ENCODE measurements around the gene SCLT1. TPM values are rescaled to one million over a fixed set of nuclear protein-coding genes. Genes with fewer than 3 reads are reported as not detected.

Gene SCLT1
- total and polyA plus RNA-seq, 2 of the 8 experiments (the other 6 are each of a cell fraction or from before 2014, with no cell fraction given), result 4.8 to 13.1 TPM

DNA sequence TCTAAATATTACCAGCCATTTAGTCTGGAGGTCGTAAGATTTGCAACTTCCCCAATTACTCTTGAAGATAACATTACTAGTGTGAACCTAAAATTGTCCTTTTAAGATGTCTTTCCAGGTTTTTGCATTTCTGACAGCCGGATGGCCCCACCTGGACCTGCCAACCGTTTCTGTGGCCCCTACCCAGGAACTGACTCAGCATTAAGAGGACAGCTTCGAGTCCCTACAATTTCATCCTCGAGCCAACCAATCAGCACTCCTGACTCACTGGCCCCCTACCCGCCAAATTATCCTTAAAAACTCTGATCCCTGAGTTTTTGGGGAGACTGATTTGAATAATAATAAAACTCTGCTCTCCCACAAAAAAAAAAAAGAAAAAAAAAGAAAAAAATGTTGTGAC lies 112.0 kb downstream of the SCLT1 start (continued):
- no peak for TF ChIP-seq RAD21 (IDR thresholded peaks at IDR 0.05 in 1 of 2, conservative IDR thresholded peaks at IDR 0.05 in 1 of 2; ENCODE audit: low read depth in 2 of 2, low read length in 2 of 2)
- TF ChIP-seq KDM1A (IDR thresholded peaks at IDR 0.05; ENCODE audit: borderline replicate concordance, low read length), result no peak
- no peak for TF ChIP-seq ASH2L (IDR thresholded peaks at IDR 0.05; ENCODE audit: low read length)
- TF ChIP-seq CTBP2 (IDR thresholded peaks at IDR 0.05; ENCODE audit: borderline replicate concordance, insufficient read depth, insufficient read length, low read length), result no peak
- TF ChIP-seq ZNF274 (IDR thresholded peaks at IDR 0.05; ENCODE audit: borderline replicate concordance, extremely low read depth, low read length), result no peak
- no peak for TF ChIP-seq JUND (IDR thresholded peaks at IDR 0.05; ENCODE audit: low read length)
- TF ChIP-seq SIX5 (IDR thresholded peaks at IDR 0.05; ENCODE audit: low read depth, low read length), result no peak
- TF ChIP-seq CBX5 (IDR thresholded peaks at IDR 0.05; ENCODE audit: low read depth, low read length), result no peak
- TF ChIP-seq KDM5A (IDR thresholded peaks at IDR 0.05; ENCODE audit: low read length), result no peak

All from H1 (cell line).